Esophagus muscularis mucosa (tissue), 4 donors: ENCODE results near the gene FAP. TPM values are rescaled to one million over a fixed set of nuclear protein-coding genes. Genes with fewer than 3 reads are reported as not detected.

Experiments
- DNase-seq: peaks from one replicate; pipeline ENCODE4 v3.0.0-alpha.2; 2017; ENCODE audit errors: extremely low spot score
- H3K27ac ChIP-seq, 4 donors: fragments of 200-600 bp; sonication (generic); replicated peaks in 1 of 4; 1 replicate in 3 of 4; 2 replicates in 1 of 4; pipeline ENCODE4 v1.5.1; 2016 to 2019; ENCODE audit warnings: mild to moderate bottlenecking in 1 of 4
- H3K27me3 ChIP-seq, 4 donors: fragments of 200-600 bp; sonication (generic); one replicate each; pipeline versions ENCODE4 v1.5.1 to v1.6.0; 2016 to 2019
- H3K36me3 ChIP-seq, 4 donors: fragments of 200-600 bp; sonication (generic); one replicate each; pipeline ENCODE4 v1.5.1; 2016 to 2019
- H3K4me1 ChIP-seq, 4 donors: fragments of 200-600 bp; sonication (generic); one replicate each; pipeline ENCODE4 v1.5.1; 2016 to 2019
- H3K4me3 ChIP-seq, 4 donors: fragments of 200-600 bp; sonication (generic); 1 replicate in 2 of 4; 2 replicates in 2 of 4; pipeline ENCODE4 v1.5.1; 2016 to 2019; ENCODE audit warnings: mild to moderate bottlenecking in 4 of 4, moderate library complexity in 1 of 4
- H3K9me3 ChIP-seq, 4 donors: fragments of 200-600 bp; sonication (generic); 1 replicate in 3 of 4; 2 replicates in 1 of 4; pipeline ENCODE4 v1.5.1; 2016 to 2019
- CTCF ChIP-seq, 3 experiments: fragments of 200-600 bp in 2 of 3; fragments of 450-650 bp in 1 of 3; sonication (generic) in 2 of 3; IDR thresholded peaks; one replicate each; pipeline ENCODE4 v1.5.1; 2017 to 2019; ENCODE audit warnings: antibody characterized with exemption in 3 of 3, mild to moderate bottlenecking in 2 of 3, moderate library complexity in 1 of 3
- EP300 ChIP-seq: sonication (generic); formaldehyde crosslinking; IDR thresholded peaks from one replicate; pipeline ENCODE4 v1.6.1; 2017; ENCODE audit warnings: antibody characterized with exemption
- POLR2A ChIP-seq: fragments of 450-650 bp; IDR thresholded peaks from one replicate; pipeline ENCODE4 v1.6.1; 2017; ENCODE audit warnings: antibody characterized with exemption, moderate library complexity, mild to moderate bottlenecking, low read depth
- POLR2AphosphoS5 ChIP-seq, 2 donors: sonication (generic); formaldehyde crosslinking; IDR thresholded peaks; one replicate each; pipeline ENCODE4 v1.6.1; 2017; ENCODE audit warnings: antibody characterized with exemption in 2 of 2
- WGBS: methylation state at CpG from one replicate; pipeline ENCODE4 v1.1.5; 2018; 5-methylcytosine and 5-hydroxymethylcytosine counted together
- intact Hi-C: fragments of 100-400 bp; cut with DNase I; formaldehyde crosslinking; loops from one replicate; pipeline ENCODE4 v1.15.1; 2023
- total RNA-seq, 4 donors: library from RNA; depleted of rRNA; stranded (reverse); fragments of >200 nt; gene quantifications; one replicate each; pipeline versions ENCODE4 v1.1.0 to v1.2.1, GENCODE V29; 2016

Gene FAP
- total RNA-seq, 4 donors from 2014 or later = 8.0 to 16.7 (median 13.1) TPM

GRCh38 chr2:162166174-162166573, 77.1 kb downstream of the FAP start:
- Histone ChIP-seq H3K4me1 (peaks cover 0 to 21% (median 14%) of the 10 kb centered on the region in 4 donors), H3K36me3 (no peaks in the 10 kb centered on the region), H3K4me3 (no peak overlapping the region), H3K27me3 (no peaks in the 10 kb centered on the region), H3K9me3 (no peaks in the 10 kb centered on the region), H3K27ac (no peak overlapping the region)
- intact Hi-C loops = no loop called here
- no peak for DNase-seq
- TF ChIP-seq POLR2A (no peak), EP300 (no peak), CTCF (IDR thresholded peaks at IDR 0.05) (no peak), POLR2AphosphoS5 (IDR thresholded peaks at IDR 0.05) (no peak)

- H3K36me3 ChIP-seq = no peaks in the 10 kb centered on the region
- H3K27ac ChIP-seq = peak overlapping the region in 2 of 4 donors; percentile 40 to 49
- no peaks in the 10 kb centered on the region for H3K9me3 ChIP-seq
- intact Hi-C loops = no loop called here
- DNase-seq = no peak
- no peaks in the 10 kb centered on the region for H3K27me3 ChIP-seq
- 16% methylated on average over 2 of the region's 2 CpGs for WGBS
- H3K4me3 ChIP-seq = no peak overlapping the region
- no peak for TF ChIP-seq CTCF (IDR thresholded peaks at IDR 0.05)
- TF ChIP-seq POLR2A = no peak
- TF ChIP-seq POLR2AphosphoS5 (IDR thresholded peaks at IDR 0.05) = no peak
- TF ChIP-seq EP300 = no peak
- peaks cover 0 to 18% (median 14%) of the 10 kb centered on the region in 4 donors for H3K4me1 ChIP-seq
These were observed 78.4 kb downstream of the FAP start for GRCh38 chr2:162164802-162165201.

- WGBS = 74% methylated on average over 6 of the region's 6 CpGs
- DNase-seq = no peak
- intact Hi-C loops = no loop called here
- Histone ChIP-seq H3K4me1 (peaks cover 0 to 5% (median 2%) of the 10 kb centered on the region in 4 donors), H3K9me3 (no peaks in the 10 kb centered on the region), H3K27ac (no peak overlapping the region), H3K4me3 (no peak overlapping the region), H3K36me3 (no peaks in the 10 kb centered on the region), H3K27me3 (no peaks in the 10 kb centered on the region)
- TF ChIP-seq POLR2AphosphoS5 (IDR thresholded peaks at IDR 0.05) = no peak
- TF ChIP-seq CTCF (IDR thresholded peaks at IDR 0.05) = no peak
- no peak for TF ChIP-seq EP300
- no peak for TF ChIP-seq POLR2A
These were observed 83.8 kb downstream of the FAP start for GRCh38 chr2:162159446-162159845.

DNA sequence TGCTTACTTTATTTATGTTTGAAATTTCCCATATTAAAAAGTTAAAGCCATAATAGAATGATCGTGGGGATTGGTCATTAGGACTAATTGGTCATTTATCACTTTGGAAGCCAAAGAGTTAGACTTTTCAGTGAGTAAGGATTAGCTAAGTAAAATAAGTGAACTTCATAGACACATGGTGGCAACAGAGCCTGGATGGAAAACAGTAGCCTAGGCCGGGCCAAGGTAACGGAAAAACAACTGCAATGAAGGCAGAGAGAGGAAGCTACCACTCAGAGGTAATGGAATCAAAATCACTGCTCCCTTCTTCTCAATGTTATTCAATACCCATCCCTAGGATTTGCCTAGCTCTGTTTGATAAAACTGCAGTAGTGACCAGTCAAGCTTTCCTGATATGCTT, 87.1 kb downstream of the FAP start:
- no peak for TF ChIP-seq CTCF (IDR thresholded peaks at IDR 0.05)
- no peak for TF ChIP-seq POLR2A
- TF ChIP-seq POLR2AphosphoS5 (IDR thresholded peaks at IDR 0.05) = no peak
- TF ChIP-seq EP300 = no peak
- WGBS = 69% methylated on average over 3 of the region's 3 CpGs
- H3K9me3 ChIP-seq = no peaks in the 10 kb centered on the region
- H3K27me3 ChIP-seq = no peaks in the 10 kb centered on the region
- no peaks in the 10 kb centered on the region for H3K4me1 ChIP-seq
- DNase-seq = no peak
- H3K36me3 ChIP-seq = no peaks in the 10 kb centered on the region
- intact Hi-C loops = no loop called here
- no peak overlapping the region for H3K4me3 ChIP-seq
- H3K27ac ChIP-seq = no peak overlapping the region

DNA sequence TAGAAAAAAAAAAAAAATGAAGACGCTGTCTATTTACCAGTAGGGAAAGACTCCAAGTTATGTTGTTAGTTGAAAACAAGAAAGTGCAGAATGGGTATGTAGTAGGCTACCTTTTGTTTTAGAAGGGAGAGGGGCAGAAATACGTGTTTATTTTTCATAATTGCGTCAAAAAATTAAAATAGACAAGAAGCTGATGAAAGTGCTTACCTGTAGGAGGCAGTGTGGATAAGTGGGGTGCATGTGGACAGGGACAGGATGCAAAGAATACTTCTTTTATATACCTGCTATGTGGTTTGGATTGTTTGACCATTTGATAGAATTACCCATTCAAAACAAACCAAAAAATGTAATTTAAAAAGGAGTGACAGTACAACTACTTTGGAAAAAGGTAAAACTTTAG, 88.2 kb downstream of the FAP start:
- WGBS = 91% methylated on average over 3 of the region's 3 CpGs
- no peaks in the 10 kb centered on the region for H3K27me3 ChIP-seq
- no peak for TF ChIP-seq CTCF (IDR thresholded peaks at IDR 0.05)
- no peak for TF ChIP-seq POLR2AphosphoS5 (IDR thresholded peaks at IDR 0.05)
- no peak for TF ChIP-seq EP300
- TF ChIP-seq POLR2A = no peak
- no peak overlapping the region for H3K4me3 ChIP-seq
- no peak overlapping the region for H3K27ac ChIP-seq
- intact Hi-C loops = loop anchor here (2.0 kb wide), 1 partner anchor 144 kb away; no protein-coding TSS in a partner anchor
- H3K36me3 ChIP-seq = no peaks in the 10 kb centered on the region
- H3K4me1 ChIP-seq = no peaks in the 10 kb centered on the region
- no peak for DNase-seq
- H3K9me3 ChIP-seq = no peaks in the 10 kb centered on the region
